NCI-H1436 (cell line): ENCODE measurements around the gene NRDE2.

Experiments used
- DNase-seq: peaks from one replicate; lab custom pipeline; 2025; lab: John Stamatoyannopoulos, UW

The NRDE2 gene

DNA sequence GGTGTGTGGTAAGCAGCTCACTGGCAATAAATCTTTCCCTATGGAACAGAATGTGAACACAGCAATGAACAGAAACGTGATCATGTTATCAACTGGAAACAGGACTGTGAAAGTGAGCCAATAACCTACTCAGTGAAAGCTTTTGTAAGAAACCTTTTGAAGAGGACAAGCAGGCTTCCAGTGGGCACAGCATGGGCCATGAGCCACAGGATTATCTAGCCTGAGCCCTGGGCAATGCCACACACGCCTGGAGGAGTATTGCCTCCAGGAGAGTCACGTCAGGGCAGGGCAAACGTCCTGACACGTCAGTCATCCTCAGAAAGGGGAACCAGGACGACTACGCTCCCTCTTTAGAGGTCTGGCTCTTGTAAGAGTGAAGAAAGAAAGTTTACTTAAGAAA lies 32.3 kb downstream of the NRDE2 start:
- DNase-seq, result no peak

DNA sequence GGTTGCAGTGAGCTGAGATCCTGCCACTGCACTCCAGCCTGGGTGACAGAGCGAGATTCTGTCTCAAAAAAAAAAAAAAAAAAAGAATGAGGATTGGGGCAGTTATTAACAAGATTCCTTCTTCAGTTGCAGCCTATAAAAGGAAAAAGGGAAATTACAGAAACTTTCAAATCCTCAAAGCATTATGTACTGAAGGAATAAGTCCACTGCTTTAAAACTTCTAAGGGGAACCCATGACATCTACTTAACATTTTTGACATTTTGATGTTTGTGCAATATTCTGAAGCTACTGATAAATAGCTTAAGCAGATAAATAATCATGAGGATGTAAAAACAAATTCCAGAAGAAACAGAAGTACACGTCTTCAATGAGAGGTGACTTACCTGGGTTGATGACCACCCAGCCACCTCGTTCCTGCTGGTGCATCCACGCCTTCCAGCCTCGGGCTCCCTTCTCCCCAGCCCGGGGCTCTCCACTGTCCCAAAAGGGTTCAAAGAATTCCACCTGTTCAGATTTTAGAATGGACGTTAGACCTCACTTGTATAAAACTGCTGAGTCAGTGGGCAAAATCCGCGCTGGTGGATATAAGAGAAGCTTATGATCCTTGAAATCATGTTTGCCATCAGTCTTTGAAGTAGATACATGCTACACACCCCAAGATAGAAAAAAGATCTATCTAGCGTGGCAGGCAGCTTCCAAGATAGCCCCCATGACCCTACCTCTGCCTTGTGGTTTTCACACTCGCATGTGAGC lies 33.7 kb downstream of the NRDE2 start:
- DNase-seq, result no peak

DNA sequence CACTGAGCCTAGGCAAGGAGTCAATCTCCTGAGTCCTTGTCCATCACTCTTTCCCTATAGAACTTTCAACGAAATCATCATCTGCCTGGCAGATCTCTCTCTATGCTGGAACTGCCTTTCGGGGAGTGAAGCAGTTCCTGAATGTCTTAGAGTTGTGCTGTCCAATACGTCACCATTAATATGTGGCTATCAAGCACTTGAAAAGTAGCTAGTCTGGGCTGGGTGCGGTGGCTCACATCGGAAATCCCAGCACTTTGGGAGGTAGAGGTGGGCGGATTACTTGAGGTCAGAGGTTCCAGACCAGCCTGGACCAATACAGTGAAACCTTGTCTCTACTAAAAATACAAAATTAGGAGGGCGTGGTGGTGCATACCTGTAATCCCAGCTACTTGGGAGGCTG lies 35.1 kb downstream of the NRDE2 start:
- no peak for DNase-seq

DNA sequence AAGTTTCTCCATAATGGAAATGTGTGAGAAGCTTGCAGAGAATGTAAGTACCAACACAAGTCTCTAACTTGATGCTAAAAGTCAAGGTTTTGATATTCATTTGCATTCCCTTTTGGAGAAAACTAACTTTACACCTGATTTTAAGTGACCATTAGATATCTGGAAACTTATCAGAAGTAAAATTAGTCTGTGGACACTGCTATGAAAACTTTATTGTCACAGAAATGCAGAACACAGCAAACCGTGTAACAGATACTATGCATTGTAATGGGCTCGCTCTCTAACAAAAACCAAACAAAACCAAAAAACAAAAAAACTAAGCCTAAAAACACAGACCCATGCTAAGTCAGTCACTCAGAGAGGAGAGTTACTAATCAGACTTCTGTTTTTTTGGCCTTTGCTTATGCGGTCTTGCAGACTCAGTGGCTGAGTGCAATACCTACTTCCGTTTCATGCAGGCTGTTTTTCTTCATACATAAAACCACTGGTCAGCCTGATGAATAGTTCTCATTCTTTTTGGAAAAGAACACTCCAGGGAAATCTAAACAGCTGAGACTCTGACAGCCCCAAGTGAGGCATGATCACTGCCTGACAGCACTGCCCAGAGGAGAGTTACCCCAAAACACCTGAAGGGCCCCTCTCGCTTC lies 35.7 kb downstream of the NRDE2 start:
- DNase-seq, result no peak

DNA sequence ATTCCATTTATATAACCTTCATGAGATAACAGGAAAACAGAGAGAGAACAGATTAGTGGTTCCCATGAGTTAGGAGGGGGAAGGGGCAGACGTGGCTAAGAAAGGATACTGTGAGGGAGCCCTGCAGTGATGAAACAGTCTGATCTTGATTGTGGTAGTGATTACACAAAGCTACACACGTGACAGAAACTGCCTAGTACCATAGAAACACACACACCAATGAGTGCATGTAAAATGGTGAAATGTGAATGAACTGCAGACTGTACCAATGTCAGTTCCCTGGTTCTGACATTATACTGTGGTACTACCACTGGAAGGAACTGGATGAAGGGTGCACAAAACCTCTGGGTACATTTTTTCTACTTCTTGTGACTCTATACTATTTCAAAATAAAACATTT lies 36.9 kb downstream of the NRDE2 start:
- DNase-seq, result no peak

DNA sequence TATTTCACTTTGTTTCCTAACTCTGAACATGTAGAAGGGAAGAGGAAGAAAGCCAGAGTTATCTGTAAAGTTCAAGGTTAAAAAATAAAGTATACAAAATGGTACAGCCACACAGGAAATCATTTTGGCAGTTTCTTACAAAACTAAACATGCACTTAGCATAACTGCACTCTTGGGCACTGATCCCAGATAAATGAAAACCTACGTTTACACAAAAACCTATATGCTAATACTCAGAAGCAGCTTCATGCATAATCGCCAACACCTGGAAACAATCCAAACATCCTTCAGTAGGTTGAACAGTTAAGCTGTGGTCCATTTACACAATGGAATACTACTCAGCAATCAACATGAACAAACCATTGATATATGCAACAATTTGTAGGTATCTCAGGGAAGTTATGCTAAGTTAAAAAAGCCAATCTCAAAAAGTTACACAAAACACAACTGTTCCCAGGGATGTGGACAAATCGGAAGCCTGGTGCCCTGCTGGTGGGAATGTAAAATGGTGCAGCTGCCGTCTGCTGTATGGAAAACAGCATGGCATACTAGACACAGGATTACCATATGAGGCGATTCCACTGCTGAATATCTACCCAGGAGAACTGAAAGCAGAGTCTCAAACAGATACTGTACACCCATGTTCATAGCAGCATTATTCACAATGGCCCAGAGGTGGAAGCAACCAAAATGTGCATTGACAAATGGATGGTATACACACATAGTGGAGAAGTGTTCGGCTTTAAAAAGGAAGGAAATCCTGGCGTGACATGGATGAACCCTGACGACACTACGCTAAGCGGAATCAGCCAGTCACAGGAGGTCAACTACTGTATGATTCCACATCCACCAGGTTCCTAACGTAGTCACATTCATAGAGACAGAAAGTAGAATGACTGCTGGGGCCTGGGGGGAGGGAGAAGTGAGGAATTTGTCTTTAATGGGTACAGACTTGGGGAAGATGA lies 37.7 kb downstream of the NRDE2 start:
- DNase-seq, result no peak

DNA sequence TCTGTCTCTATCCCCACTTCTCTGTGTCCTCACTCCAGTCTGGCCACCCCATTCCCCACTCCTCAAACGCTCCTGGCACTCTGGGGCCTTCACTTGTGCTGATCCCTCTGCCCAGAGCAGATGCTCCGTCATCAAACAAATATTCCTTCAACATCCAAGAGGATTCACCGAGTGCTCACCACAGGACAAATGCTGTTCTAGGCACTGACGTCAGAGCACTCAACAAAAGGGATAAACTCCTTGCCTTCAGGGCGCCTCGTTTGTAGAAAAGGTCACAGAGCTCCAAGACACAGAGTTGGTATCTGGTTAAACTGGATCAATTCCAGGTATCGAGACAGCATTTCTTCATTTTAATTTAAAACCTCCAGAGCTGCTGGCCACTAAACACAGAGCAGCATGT lies 40.0 kb downstream of the NRDE2 start:
- DNase-seq, result no peak

DNA sequence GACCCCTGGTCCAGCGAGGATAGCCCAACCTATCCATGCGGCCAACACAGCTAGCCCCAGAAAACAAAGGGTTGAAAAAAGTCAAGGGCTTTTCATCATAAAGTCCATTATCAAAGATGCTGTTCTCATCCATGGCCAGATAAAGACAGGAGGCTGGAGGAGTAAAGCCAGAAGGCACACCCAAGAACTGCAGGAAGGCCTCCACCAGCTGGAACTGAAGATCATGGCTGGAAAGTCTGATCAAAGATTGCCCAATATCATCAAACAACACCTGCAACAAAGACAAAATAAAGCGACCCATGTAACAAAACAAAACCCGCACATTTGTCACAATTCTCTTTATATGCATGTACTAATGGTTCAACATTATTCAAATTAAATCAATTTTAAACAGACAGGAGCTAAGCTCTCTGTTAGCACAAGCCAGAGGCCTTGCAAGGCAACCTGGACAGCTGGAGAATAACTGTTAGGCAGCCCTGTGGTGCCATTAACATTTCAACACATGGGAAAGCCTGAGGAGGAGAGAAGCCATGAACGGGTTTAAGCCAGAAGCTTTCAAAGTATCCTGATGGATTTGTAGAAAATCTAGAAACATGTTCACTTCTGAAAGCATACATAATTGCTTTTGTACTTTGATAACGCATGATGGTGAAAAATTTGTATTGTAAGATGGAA lies 41.3 kb downstream of the NRDE2 start:
- no peak for DNase-seq

DNA sequence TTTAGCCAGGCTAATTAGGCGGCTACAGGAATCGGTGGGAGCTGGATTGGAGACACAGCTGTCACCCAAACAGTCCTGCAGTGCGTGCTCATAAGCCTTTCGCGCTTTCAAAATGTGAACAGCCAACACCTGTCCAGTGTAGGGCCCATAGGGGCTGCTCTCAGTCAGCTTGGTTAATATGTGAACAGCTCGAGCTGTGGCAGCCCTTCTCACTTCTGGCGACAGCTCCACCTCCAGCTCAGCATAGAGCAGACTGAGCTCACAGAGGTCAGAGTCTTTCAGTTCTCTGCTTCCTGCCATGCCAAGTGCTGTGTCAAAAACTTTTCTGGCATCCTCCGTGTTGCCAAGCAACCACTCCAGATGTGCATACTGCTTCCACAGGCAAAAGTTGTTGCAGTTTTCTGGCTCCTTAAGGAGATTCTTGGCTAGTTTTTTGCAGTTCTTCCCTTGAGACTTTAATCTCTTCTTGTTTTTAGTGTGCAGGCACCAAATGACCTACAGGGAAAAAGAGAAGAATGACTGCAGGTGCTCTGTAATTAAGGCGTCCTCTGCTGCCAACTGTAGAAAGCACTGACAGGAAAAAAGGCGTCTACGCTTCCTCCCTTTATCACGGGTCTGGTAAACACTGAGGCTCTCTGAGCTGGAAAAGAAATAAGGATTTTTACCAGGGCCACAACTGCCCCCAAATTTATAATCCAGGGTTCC lies 42.9 kb downstream of the NRDE2 start:
- no peak for DNase-seq

DNA sequence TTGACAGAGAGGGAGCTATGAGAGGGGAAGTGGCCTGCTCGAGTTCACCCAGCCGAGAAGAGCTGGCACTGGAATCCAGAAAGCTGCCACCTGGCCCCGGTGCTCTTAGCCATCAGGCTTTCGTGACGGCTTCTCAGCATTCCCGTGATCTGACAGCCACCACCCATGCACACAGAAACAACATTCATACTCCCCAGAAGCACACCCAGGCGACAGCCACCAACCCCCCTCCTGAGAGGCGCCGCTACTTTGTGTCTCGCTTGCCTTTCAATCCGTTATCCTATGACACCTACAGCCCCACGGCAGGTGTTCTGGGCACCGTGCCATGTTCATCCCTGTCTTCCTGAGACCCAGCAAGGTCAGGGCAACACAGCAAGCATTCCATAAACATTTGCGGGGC lies 44.0 kb downstream of the NRDE2 start:
- DNase-seq, result no peak

DNA sequence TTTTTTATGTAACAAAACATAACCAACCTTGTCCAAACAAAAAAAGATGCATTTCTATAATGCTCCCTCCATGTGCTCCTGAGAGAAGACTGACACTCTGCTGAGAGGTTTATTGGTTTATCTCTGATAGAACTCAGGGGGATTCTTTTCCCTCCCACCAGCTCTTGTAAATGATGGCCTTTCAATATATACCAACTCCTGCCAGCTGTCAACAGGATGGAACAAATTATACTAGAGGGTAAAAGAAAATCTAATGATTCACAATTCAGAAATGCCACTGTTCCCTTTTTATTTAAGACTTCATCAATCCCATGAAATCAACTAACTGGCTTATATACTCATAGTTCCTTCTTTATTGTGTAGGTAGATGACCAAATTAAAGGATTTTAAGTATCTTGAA lies 50.0 kb downstream of the NRDE2 start:
- DNase-seq, result no peak

DNA sequence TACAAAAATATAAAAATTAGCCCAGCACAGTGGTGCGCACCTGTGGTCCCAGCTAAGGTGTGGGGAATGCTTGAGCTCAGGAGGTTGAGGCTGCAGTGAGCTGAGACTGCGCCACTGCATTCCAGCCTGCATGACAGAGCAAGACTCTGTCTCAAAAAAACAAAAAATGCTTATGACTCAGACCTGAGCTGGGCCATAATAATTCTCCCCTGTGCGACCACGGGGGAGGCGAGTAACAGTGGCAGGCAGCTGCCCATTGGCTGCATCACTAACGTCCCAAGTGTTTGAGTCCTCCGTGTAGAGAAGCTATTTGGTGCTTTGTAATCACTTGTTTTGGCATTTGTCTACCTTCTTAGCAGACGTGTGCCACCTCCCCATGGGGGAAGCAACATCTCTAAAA lies 50.5 kb downstream of the NRDE2 start:
- no peak for DNase-seq

DNA sequence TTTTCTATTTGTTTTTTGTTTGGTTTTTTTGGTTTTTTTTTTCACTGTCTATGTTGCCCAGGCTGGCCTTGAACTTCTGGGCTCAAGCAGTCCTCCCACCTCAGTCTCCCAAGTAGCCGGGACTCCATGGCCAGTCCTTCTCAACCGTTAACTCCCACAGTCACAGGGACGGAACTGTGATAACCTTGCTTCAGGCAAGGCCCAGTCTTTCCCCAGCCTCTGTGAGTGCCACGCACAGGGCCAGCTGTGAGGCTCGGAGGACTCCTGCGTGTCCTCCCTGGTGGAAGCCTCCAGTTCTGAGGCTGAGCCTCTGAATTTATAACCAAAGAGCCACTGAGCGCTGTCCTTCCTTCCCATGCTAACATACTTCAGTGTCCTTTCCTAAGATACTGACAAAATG lies 51.6 kb downstream of the NRDE2 start:
- DNase-seq, result no peak

DNA sequence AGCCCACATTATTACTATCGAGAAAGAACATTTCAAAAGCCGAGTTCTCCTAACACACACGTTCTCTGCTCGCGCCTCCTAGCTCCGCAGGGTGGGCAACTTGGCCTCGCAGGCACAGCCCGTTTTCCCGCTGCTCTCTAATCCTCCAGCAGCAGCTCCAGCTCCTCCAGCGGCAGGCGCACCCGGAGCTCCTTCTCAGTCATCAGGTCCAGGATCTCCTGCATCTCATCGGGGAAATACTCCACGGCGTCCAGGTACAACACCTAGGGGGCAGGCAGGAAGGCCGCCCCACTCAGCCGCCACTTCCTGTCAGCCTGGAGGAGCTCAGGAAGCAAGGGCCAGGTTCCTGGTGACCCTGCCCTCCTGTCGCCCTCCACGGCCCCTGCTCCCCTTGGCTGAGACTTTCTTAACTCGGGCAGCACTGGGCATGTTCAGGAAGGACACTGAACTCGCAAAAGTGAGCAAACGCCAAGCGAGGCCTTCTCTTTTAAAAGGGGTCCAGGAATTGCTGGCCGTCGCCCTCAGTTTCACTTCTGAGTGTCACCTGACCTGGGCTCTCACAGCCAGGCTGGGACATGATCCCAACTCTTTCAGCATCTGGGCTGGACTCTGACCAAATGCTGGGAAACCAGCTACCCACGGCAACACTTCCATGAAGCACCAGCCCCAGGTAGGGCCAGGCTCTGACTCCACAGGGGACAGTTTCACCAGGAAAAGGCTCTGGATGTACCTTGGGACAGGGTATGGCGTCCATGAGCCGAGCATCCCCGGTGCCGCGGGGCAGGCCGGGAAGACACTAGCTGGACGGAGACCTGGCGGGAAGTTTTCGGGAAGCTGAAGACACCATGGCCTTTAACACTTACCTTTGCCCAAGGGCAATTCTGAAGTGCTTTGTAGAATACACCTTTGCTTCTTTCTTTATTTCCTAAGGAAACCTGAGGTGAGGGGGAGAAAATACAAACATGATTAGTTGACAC lies 53.3 kb downstream of the NRDE2 start:
- DNase-seq, result no peak

DNA sequence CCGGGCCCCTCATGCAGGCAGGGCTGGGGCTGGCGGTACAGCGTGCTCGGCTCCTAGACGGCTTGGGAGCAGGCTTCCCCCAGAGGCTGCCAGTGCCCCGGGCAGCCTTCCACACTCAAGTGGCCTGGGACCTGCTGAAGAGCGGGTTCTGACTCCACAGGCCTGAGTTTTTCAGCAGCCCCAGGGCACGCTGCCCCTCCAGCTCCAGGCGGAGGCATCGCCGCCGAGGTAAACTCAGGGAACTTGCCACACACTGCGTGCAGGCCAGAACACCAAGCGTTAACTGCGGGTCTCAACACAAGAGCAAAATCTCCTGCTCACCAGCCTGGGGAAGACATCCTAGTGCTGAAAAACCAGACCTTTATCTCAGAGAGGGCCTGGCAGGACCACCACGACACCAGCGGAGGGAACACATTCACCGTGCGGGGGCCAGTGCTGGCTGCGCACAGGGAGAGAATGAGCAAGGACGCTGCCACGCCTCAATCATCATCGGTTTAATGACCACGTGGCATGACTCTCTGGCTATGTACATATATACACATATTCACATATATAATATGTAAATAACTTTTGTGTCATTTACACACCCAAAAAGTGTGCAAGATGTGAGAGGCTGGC lies 54.1 kb downstream of the NRDE2 start:
- DNase-seq, result no peak

DNA sequence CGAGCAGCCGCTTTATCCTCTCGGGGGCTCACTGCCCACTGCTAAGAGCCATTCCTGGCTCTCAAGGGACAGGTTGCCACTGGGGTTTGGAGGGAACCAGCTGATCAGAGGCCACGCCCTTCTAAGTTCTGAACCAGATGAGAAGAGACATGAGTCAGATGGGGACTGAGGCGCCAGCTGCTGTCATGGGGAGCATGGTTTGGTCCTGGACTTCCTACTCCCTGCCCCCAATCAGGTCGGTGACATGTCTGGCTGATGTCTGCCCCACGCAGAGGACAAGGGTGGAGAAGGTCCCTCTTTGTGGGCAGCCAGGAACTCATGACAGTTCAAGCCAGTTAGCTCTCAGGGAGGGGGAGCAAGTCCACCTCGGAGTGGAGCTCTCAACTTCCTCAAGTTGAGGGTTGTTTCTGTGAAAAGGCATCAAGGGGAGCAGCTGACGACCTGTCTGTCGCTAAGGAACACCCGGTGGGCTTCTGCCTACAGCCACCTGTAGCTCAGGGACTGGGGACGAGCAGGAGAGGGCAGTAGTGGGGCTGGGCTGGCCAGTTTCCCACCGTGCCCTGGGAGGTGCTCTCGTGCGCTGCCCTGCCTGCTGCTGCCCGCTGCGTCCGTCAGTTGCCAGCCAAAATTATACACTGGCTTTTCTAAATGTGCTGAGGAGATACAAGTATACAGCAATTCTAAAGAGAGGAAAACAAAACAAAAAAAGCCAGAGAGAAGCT lies 54.9 kb downstream of the NRDE2 start:
- DNase-seq, result no peak

DNA sequence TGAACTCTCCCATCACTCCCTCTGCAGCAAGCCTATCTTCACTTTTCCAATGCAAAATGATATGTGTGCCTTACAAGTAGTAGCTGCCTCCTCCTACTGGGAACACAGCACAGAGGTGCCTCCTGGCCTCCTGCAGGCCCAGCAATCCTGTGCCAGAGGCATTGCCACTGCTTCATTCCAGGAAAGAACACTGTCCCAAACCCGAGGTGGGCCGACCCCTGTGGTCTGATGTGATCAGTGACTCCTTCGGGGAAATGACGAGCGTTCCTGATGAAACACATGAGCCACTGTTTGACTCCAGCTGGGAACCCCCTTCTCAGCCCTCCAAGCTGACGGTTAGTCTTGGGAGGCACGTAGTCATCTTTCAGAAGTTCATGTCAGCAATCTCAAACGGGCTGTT lies 55.9 kb downstream of the NRDE2 start:
- DNase-seq, result no peak

DNA sequence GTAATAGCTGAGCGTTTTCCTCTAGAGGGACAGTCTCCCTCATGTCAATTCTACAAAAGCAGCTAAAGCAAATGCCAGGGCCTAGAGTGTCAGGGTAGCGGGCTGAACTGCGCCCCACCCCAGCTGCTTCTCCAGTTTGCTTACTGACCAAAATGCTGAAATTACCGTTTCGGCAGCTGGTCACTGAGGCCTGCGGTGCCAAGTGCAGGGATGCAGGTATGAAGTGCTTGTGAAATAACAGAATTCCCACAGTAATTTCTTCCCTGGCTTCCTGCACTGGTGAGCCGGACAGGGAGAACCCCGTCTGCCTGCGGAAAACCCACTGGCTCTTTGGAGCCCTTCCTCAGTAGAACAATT lies 56.3 kb downstream of the NRDE2 start:
- DNase-seq, result no peak

DNA sequence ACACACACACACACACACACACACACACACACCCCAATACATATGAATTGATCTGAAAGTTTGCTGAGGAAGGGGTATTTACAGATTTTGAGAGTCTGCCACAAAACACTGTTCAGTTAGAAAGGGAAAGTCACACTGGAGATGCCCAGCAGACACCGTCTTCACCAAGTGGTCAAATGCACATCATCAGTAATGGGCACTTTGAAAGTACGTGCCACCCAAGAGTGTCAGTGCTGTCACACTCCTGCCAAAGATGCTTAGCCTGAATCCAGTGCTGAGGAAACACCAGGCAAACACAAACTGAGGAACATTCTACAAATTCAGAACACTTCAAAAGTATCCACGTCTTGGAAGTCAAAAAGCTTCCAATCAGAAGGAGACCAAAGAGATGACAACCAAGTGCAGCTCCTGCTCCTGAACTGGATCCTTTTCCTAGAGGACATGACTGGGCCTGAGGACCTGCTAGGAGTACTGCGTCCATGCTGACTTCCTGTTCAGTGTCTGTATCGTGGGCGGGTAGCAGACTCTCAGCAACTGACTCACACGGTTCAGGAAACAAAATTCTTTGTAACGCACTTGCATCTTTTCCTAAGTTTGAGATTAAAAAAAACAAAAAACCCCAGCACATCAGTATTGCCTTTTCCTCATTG lies 56.8 kb downstream of the NRDE2 start:
- no peak for DNase-seq
